Measurements from ENCODE around the gene SLC25A2.

The SLC25A2 gene

GRCh38 chr5:141322261-141322660 lies 18.4 kb upstream of the SLC25A2 start:
- H3K9ac ChIP-seq (ENCODE audit: low read length) = no peak overlapping the region
- no peak overlapping the region for H3K27ac ChIP-seq (ENCODE audit: low read length)
- H3K36me3 ChIP-seq (replicated peaks; ENCODE audit: insufficient read depth, low read length) = peaks cover 22% of the 10 kb centered on the region
- no peaks in the 10 kb centered on the region for H3K9me2 ChIP-seq (replicated peaks; ENCODE audit: insufficient read depth, low read length)
- no peak for TF ChIP-seq EZH2 (optimal IDR thresholded peaks at IDR 0.05; ENCODE audit: low read depth, low read length)
- TF ChIP-seq EZH2phosphoT487 (IDR thresholded peaks at IDR 0.05; ENCODE audit: low read length) = no peak
- TF ChIP-seq CTCF (IDR thresholded peaks at IDR 0.05; ENCODE audit: low read length) = no peak
- DNase-seq = no peak
- H3K4me1 ChIP-seq (ENCODE audit: low read length) = peaks cover 6% of the 10 kb centered on the region
- no peak overlapping the region for H2AFZ ChIP-seq (ENCODE audit: low read length)
- H3K27me3 ChIP-seq (replicated peaks; ENCODE audit: insufficient read depth, low read length) = 0 out of 2 replicates have a peak, but pooled peaks cover 5% of the 10 kb centered on the region
- no peak overlapping the region for H3K4me3 ChIP-seq (ENCODE audit: low read length)
- H4K20me1 ChIP-seq (ENCODE audit: insufficient read depth, low read length) = no peaks in the 10 kb centered on the region
- peaks cover 12% of the 10 kb centered on the region; the same call in 1 of the 2 replicates for H3K9me3 ChIP-seq (replicated peaks; ENCODE audit: insufficient read depth, low read length)
- H3K4me2 ChIP-seq (ENCODE audit: low read depth, low read length) = no peak overlapping the region
- H3K79me2 ChIP-seq (ENCODE audit: low read length) = peaks cover 28% of the 10 kb centered on the region
- H3F3A ChIP-seq (ENCODE audit: insufficient read depth, low read length) = peaks cover 5% of the 10 kb centered on the region; the same call in 1 of the 2 replicates

- Histone ChIP-seq H3K4me1 (ENCODE audit: low read length) (peaks cover 6% of the 10 kb centered on the region), H3K79me2 (ENCODE audit: low read length) (peaks cover 30% of the 10 kb centered on the region), H3F3A (ENCODE audit: insufficient read depth, low read length) (peaks cover 5% of the 10 kb centered on the region; the same call in 1 of the 2 replicates), H3K27ac (ENCODE audit: low read length) (peak within 1 kb of the TSS; percentile 83), H2AFZ (ENCODE audit: low read length) (peak within 1 kb of the TSS; percentile 92), H3K4me2 (ENCODE audit: low read depth, low read length) (peak within 1 kb of the TSS; percentile 63), H3K27me3 (replicated peaks; ENCODE audit: insufficient read depth, low read length) (0 out of 2 replicates have a peak, but pooled peaks cover 5% of the 10 kb centered on the region), H3K9me2 (replicated peaks; ENCODE audit: insufficient read depth, low read length) (no peaks in the 10 kb centered on the region), H3K4me3 (ENCODE audit: low read length) (peak within 1 kb of the TSS; percentile 76), H3K36me3 (replicated peaks; ENCODE audit: insufficient read depth, low read length) (peaks cover 22% of the 10 kb centered on the region), H4K20me1 (ENCODE audit: insufficient read depth, low read length) (no peaks in the 10 kb centered on the region), H3K9ac (ENCODE audit: low read length) (peak within 1 kb of the TSS; percentile 88), H3K9me3 (replicated peaks; ENCODE audit: insufficient read depth, low read length) (peaks cover 12% of the 10 kb centered on the region; the same call in 1 of the 2 replicates)
- peak; percentile 96 for DNase-seq
- TF ChIP-seq CTCF (IDR thresholded peaks at IDR 0.05; ENCODE audit: low read length) = peak; percentile 92
- TF ChIP-seq EZH2 (optimal IDR thresholded peaks at IDR 0.05; ENCODE audit: low read depth, low read length) = no peak
- no peak for TF ChIP-seq EZH2phosphoT487 (IDR thresholded peaks at IDR 0.05; ENCODE audit: low read length)
These were observed 16.6 kb upstream of the SLC25A2 start, which contains the start of gene TAF7 for GRCh38 chr5:141320225-141321169. Gene TAF7, minus strand, starts transcription at chr5:141320784. Its CDS starts 740 bp downstream, at chr5:141320044.

- H3K9me3 ChIP-seq (replicated peaks; ENCODE audit: insufficient read depth, low read length) = peaks cover 12% of the 10 kb centered on the region; the same call in 1 of the 2 replicates
- H2AFZ ChIP-seq (ENCODE audit: low read length) = no peak overlapping the region
- H3K9ac ChIP-seq (ENCODE audit: low read length) = no peak overlapping the region
- H3K27me3 ChIP-seq (replicated peaks; ENCODE audit: insufficient read depth, low read length) = 0 out of 2 replicates have a peak, but pooled peaks cover 5% of the 10 kb centered on the region
- peaks cover 8% of the 10 kb centered on the region; the same call in 1 of the 2 replicates for H3F3A ChIP-seq (ENCODE audit: insufficient read depth, low read length)
- peak overlapping the region; percentile 76 for H3K4me3 ChIP-seq (ENCODE audit: low read length)
- no peaks in the 10 kb centered on the region for H4K20me1 ChIP-seq (ENCODE audit: insufficient read depth, low read length)
- H3K36me3 ChIP-seq (replicated peaks; ENCODE audit: insufficient read depth, low read length) = peaks cover 22% of the 10 kb centered on the region
- TF ChIP-seq CTCF (IDR thresholded peaks at IDR 0.05; ENCODE audit: low read length) = no peak
- no peak for TF ChIP-seq EZH2phosphoT487 (IDR thresholded peaks at IDR 0.05; ENCODE audit: low read length)
- TF ChIP-seq EZH2 (optimal IDR thresholded peaks at IDR 0.05; ENCODE audit: low read depth, low read length) = no peak
- no peak for DNase-seq
- H3K4me1 ChIP-seq (ENCODE audit: low read length) = peaks cover 6% of the 10 kb centered on the region
- H3K9me2 ChIP-seq (replicated peaks; ENCODE audit: insufficient read depth, low read length) = no peaks in the 10 kb centered on the region
- peak overlapping the region; percentile 55 for H3K4me2 ChIP-seq (ENCODE audit: low read depth, low read length)
- H3K27ac ChIP-seq (ENCODE audit: low read length) = no peak overlapping the region
- peaks cover 34% of the 10 kb centered on the region for H3K79me2 ChIP-seq (ENCODE audit: low read length)
These were observed 15.8 kb upstream of the SLC25A2 start for GRCh38 chr5:141319699-141320098.

Data from MM.1S (cell line).